Epidermal melanocyte (primary cell): ENCODE results near the gene CROCC2.

Experiments
- DNase-seq: peaks from one replicate; pipeline ENCODE4 v3.0.0; 2011; ENCODE audit warnings: low spot score; ENCODE audit not compliant: insufficient read length

The CROCC2 gene

GRCh38 chr2:240985881-240986786 lies 80.0 kb downstream of the CROCC2 start:
- DNase-seq = no peak

DNA sequence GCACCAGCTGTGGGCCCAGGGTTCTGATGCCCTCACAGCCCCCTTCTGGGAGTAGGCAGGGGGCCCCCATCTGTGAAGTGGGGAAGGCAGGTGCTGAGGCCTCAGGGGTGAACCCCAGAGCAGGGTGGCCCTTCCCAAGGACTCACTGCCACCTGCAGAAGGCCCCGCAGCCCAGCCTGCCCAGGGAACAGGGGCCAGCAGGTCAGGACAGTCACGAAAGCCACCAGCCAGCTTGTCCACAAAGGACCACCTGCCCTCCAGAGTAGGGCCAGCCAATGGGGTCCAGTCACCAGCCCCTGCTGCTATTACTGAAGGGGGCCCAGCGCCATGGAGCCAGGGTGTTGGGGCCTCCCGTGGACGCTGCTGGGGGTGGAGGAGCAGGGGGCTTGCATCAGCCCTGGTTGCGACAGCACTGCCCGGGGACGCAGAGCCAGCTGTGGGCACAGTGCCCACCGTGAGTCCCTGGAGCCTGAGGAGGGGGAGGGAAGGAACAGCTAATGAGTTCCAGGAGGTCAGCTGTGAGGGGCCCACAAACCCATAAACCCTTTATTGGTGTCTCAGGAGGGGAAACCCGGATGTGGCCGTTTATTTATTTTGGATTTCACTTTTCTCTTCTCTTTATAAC lies 80.8 kb downstream of the CROCC2 start:
- peak; percentile 38 for DNase-seq

- no peak for DNase-seq
These were observed 81.5 kb downstream of the CROCC2 start for GRCh38 chr2:240987588-240987987.

DNA sequence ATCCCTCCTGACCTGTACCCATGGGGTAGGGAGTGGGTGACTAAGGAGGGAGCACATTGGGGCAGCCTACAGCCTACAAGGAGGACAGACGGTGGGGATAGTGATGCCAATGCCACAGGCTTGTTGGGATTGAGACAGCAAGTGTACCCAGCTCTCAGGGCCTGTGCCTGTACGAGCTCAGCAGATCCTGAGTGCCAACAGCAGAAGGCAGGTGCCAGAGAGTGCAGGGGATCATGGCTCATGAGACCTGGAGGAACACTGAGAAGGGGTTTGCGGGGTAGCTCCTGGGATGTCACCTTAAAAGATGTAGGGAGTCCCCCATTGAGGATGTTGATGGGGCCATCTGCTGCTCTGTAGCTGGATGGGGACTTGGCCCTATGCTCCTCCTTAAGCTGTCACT lies 82.0 kb downstream of the CROCC2 start:
- DNase-seq = no peak

DNA sequence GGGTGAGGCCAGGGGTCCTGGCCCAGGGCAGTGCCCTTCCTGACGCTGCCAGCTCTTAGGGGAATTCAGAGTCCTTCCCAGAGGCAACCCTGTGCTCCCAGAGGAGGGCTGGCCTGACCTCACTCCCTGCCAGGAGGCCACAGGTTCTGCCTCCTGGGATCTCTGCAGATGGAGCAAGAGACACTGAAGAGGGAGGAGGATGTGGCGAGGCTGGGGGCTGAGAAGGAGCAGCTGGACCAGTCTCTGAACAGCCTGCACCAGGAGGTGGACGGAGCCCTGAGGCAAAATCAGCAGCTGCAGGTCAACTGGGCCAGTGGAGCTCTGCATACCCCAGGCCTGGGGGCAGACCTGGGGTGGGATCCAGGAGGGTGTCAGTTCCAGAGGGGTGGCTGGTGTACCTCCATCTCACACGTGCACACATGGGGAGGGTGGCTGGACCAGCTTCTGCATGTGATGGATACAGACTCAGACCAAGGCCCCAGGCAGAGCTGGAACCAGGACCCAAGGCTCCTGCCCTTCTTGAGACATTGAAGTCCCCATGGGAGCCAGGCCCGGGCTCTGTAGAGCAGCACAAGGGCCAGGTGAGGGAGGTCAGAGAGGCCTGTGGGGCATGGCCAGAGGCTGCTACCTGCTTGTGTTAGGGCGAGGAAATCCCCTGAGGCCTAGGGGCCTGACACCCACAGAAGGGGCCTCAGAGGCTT lies 82.6 kb downstream of the CROCC2 start:
- DNase-seq = no peak

GRCh38 chr2:240989451-240990265 lies 83.5 kb downstream of the CROCC2 start:
- no peak for DNase-seq

- DNase-seq = no peak
These were observed 84.1 kb downstream of the CROCC2 start for GRCh38 chr2:240990266-240990529.

- no peak for DNase-seq
These were observed 84.7 kb downstream of the CROCC2 start for GRCh38 chr2:240990726-240991377.

- no peak for DNase-seq
These were observed 85.5 kb downstream of the CROCC2 start for GRCh38 chr2:240991378-240992263.

- DNase-seq = no peak
These were observed 86.6 kb downstream of the CROCC2 start for GRCh38 chr2:240992572-240993291.

DNA sequence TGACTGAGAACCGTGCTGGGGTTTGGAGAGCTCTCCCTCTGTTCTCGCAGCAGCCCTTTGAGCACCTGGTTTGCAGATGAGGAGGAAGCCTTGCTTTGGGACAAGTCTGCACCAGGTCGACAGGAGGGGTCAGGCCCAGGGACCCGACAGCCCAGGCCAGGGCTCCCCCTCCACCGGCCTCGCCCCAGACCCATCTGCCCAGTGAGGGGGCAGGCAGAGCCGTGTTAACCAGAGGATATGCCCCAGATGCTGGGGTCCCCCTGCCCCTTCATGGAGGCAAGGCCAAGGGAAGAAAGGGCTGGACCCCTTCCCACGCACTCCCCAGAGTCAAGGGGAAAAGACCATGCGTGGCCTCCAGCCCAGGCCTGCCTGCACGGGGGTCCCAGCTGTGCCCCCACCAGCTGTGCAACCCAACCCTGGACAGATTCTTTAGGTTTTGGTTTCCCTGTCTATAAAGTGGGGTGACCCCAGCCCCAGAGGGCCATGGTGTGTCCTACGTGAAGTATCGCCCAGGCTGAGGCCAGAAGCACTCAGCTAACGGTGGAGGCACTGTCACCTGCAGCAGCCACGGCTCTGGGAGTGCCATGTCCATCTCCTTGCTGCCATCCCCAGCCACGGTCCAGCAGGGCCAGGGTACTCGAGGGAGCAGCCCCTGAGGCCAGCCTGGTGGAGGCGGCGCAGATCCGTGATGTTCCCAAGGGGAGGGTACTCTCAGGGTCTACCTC lies 87.5 kb downstream of the CROCC2 start:
- no peak for DNase-seq

- no peak for DNase-seq
These were observed 88.2 kb downstream of the CROCC2 start for GRCh38 chr2:240994171-240994896.

DNA sequence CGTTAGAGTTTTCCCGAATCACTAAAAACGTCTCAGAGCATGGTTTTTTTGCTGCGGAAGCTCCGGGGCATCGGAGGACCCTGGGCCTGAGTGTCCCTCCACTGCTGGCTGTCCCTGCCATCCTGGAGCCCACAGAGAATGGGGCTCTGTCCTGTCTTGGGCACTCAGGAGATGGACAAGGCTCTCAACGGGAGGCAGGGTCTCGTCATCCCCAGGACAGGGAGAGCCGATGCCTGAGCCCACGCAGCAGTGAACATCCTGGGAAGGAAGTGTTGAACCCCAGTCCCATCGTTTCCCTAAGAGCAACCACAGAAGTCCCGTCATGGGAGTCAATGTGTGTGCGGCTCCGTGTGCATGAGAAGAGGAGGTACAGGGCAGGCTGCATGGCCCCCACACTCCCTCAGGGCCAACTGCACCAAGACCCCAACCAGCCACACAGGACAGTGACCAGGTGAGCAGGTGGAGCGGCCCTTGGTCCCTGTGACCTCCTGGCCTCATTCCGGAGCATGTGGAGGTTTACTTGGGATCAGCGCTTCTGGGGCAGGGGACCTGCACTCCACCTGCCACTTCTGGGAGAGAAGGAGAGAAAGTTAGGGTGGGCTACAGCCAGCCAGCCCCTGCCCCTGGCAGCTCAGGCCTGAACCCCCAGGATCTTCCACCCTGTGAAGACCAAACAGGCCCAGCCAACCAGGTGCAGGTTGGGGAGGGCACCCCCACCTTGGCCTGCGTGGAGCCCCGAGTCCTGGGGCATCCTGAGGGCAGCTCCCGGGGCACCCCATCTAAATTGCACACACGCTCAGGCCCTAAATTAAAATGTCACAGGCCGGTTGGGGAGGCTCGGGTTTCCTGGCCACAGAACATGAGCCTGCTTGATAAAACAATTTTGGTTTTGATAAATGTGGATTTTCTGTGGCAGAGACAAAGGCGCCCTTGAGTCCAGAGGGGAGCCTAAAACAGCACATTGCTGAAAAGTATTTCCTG lies 89.2 kb downstream of the CROCC2 start:
- DNase-seq = no peak

- no peak for DNase-seq
These were observed 90.2 kb downstream of the CROCC2 start for GRCh38 chr2:240996161-240996833.

- no peak for DNase-seq
These were observed 90.7 kb downstream of the CROCC2 start for GRCh38 chr2:240996834-240997140.

DNA sequence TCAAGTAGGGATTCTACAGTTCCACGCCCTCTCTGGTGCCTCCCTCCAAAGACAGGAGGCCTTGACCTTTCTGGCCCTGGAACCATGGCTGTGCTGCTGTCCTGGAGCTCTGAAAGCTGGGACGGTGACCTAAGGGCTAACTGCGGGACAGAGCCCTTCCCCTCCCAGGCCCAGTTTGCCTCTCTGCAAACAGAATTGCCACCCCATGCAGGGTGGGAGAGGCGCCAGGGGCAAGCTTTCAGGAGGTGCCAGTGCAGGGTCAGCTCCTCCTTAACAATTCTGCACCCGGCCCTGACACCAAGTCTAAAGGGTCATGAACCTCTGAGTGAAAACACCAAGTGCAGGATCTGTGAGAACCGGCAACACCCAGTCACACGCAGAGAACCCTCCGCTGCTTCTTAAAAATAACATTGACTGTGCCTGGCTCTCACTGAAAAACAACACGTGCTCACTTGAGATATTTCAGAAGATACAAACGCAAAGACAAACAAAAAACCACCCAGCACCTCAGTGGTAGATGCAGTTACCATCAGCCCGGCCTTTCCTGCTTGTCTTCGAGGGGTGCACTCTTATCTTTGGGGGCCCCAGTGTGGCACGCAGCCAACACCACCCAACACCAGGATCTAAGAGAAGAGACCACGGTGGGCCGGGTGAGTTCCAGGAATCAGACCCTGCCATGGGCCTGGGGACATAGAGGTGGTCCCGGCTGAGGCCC lies 91.2 kb downstream of the CROCC2 start:
- DNase-seq = no peak
